Stimulated activated CD8-positive, alpha-beta memory T cell treated with anti-CD3 and anti-CD28 coated beads, Interleukin-2, amount 100 ng/mL, for 1 hour (primary cell): ENCODE data around the gene AKAP6.

Source experiments
- DNase-seq, 2 donors: peaks; one replicate each; pipeline ENCODE4 v3.0.0-alpha.2; 2020; ENCODE audit warnings: low read depth in 2 of 2

AKAP6 gene

GRCh38 chr14:32620724-32621123 is 291.6 kb downstream of the AKAP6 start:
- DNase-seq = no peak

- no peak for DNase-seq
These were observed 292.5 kb downstream of the AKAP6 start for GRCh38 chr14:32621585-32621984.

- no peak for DNase-seq
These were observed 293.6 kb downstream of the AKAP6 start for GRCh38 chr14:32622742-32623141.

- no peak for DNase-seq
These were observed 294.4 kb downstream of the AKAP6 start for GRCh38 chr14:32623300-32624093.

DNA sequence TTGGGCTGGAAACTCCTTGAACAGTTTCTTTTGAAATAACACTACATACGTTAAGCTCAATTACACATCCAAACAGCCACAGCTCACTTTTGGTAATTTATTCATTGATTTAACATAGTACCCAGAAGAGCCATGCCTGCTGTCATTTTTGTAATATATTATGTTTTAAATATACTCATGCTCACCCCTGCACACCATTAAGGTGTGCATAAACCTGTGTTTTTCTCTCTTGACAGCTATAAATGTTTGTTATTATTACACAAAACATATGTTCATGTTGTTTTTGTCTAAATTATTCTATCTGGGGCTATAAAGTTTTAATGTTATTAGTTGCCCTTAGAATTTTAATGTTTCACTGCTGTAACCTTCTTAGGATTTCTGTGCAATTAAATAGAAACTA is 296.1 kb downstream of the AKAP6 start:
- no peak for DNase-seq

DNA sequence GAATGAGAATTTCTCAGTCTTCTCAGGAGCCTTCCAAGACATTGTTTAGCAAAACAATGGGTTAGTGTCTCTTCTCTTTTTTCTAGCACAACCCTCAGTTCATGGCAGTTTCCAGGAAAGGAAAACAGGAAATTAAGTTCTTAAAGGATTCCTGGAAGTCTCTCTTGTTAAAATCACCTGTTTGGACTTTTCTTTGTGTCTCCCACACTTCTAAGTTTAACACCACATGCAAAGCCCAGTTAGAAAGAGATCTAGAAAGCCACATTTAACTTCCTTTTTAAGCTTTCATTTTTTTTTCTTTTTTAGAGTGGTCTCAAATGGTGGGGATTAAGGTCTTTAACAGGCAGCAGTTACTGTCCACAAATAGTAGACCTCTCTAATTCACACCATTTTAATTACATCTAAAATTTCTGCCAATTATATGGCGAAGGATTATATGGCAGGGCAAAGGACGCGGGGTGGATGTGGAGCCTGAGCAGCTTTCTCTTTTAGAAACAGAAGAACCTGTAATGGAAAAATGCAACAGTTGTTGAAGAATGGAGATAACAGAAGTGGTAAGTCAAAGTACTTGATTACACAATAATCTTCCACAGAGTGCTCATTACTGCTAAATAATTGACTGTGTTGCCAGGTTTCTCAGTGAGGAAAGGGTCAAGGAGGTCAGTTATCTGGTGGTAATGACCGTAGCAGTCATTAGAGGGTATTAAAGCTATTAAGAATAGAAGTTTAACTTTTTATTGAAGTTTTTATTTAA is 298.6 kb downstream of the AKAP6 start:
- DNase-seq = no peak

- no peak for DNase-seq
These were observed 300.1 kb downstream of the AKAP6 start for GRCh38 chr14:32629236-32629635.

GRCh38 chr14:32630701-32631100 is 301.6 kb downstream of the AKAP6 start:
- no peak for DNase-seq

DNA sequence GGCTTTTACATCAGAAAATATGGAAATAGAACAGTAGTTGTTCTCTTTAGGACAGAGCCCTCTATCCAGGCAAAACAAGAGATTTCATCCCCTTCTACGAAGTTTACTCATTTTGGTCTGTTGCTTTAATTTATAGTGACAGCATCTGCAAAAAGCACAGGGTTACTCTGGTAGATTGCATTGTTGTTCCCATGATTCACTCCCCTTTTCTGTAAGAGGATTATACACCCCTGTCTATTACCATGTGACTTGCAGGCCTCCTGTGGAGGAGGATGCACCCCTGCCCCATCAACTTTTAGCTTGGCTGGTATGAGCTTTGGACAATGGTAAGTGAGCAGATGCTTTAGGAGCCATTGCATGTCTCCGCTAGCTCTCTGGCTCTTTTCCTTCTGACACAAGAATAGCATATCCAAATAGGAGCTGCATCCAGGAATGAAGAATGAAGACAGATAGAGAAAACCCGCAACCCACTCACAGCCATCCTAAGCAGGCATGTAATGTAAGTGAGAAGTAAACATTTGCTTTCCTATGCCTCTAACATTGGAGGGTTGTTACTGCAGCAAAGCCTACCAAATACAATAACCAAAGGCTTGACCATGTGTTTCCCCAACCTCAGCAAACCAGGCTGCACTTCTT is 304.2 kb downstream of the AKAP6 start:
- no peak for DNase-seq

DNA sequence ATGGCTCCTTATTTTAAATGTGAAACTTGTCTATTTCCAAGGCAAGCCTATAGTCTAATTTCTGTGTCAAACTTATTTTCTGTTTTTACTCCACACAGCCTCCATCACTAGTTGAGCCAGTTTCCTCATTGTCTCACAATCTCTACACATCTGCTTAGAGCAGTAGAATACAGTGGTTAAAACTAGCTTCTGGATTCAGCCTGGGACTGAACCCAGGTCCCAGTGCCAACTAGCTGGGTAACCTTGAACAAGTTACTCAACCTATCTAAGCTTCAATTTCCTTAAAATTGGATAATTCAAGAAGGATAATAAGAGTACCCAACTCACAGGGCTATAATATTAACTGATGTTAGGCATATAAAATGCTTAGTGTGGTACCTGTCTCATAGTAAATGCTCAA is 304.8 kb downstream of the AKAP6 start:
- no peak for DNase-seq

DNA sequence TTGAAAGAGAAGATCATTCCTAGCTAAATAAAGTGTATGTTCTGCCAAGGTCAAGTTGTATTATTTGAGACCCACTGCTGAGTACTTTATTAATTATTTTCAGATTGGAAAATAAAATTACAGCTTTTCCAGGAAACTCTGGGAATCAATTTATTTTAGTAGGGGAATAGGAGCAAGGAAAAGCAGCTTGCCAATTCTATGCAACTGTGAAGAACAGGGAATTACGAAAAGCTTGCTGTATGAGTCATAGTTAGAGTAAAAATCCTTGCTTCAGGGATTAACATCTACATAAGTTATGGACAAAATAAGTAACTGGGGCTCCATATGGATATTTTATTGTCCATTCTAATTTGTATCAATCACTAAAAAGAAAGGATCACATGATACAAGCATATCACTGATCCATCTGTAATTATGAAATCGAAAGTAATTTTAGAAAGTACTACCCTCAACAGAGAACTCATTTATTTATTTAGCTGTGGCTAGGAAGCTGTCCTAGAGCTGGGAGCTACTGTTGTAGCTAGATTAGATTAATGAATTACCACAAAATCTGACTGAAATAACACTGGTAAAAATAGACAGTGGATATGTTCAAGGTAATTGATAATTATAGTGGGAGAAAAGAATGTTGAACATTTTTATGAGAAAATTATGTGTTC is 306.1 kb downstream of the AKAP6 start:
- DNase-seq = no peak

GRCh38 chr14:32637582-32637981 is 308.5 kb downstream of the AKAP6 start:
- DNase-seq = no peak

DNA sequence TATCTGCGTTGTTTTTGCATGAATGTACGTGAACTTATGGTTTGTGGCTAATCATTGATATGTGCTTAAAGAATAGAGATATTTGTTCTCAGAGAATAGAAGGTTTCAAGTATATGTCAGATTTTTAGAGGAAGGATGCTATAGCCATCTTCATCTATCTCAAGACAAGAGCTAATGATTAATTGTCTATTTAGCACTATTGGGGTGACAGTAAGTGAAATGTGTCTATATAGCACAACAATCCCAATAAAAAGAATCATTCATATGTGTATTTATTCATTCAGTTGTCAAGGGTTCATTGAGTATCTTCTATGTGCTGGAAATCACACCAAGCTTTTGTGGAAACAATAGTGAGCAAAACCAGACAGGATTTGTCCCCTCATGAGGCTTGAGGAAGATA is 310.1 kb downstream of the AKAP6 start:
- no peak for DNase-seq

DNA sequence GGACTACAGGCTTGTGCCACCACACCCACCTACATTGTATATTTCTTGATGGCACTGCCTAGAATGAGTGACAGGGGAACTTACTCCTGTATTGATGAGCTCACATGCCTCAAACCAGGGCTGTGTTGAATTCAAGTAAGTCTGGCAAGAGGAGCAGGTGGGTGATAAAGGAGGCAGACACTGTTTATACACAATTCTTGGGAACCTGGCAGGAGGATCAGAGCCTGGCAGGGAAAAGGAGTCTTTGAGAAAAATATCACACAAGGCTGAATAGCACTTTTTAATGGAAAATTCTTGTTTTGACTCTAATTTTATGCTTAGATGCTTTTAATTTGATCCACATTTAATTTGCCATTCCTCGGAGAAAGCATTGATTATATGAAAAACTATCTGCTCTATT is 316.5 kb downstream of the AKAP6 start:
- no peak for DNase-seq

DNA sequence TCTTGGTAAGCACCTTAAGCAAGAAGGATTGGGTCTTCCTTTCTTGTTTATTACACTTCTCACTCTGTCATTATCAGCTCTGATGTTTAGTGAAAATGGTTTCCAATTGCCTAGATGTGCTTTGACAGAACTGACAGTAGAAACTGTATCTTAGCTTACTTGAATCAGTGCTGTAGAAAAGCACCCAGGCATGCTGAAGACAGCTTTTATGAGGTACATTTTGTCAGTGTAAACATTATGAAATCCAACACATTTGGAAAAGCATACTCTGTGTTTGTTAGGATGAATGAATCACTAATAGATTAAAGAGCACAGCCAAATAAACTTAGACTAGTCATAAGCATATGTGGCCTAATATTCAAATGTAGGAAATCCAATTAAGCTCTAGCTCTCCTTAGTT is 319.3 kb downstream of the AKAP6 start:
- DNase-seq = no peak

DNA sequence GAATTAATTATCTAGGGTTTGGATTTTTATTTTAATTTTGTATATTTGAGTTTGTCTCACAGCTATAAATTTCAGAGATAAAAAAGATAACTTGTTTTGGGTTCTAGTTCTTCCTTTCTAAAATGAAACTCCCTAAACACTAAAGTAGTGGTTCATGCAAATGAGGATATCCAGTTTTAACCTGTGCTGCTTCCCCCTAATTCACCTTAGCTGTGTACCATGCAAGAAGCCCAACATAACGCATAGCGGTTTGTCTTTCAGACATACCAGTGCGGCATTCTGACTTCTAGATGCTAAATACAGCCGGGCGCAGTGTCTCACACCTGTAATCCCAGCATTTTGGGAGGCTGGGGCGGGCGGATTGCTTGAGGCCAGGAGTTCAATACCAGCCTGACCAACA is 320.9 kb downstream of the AKAP6 start:
- DNase-seq = no peak

GRCh38 chr14:32650665-32651064 is 321.6 kb downstream of the AKAP6 start:
- DNase-seq = no peak

DNA sequence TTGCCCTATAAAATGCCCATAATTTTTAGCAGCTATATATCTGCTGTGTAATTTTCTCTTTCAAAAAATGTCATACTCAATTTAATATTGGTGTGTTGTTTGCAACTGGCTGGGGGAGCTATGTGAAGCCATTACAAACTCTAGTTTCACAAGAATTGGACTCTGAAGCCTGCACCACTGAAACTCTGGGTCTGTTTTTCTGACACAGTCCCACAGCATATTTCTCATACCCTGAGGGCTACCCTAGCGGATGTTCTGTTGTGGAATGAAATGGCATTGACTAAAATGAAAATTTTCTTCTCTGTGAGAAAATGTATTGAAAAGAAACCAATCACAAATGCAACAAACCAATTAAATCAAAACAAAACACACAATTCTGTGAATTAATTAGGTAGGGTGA is 325.0 kb downstream of the AKAP6 start:
- DNase-seq = no peak

- DNase-seq = no peak
These were observed 327.5 kb downstream of the AKAP6 start for GRCh38 chr14:32656601-32657000.

- DNase-seq = no peak
These were observed 328.0 kb downstream of the AKAP6 start for GRCh38 chr14:32657081-32657480.

- DNase-seq = no peak
These were observed 332.1 kb downstream of the AKAP6 start for GRCh38 chr14:32661216-32661615.

DNA sequence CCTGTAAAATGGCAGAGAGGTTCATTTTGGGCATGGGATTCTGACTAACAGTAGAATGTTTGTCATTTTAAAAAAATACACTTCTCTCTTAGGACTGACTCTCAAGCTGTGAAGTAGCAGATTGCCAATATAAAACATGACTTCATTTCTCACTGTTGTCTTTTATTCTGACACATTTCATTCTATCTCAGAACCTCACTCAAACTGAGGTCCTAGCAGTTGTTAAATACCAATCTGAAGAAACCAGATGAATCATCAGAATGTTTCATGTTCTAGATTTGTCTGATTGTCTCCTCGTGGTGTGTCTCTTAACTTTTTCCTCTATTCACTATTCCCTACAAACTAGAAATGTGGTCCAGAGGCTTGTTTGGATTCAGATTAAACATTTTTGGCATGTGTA is 333.1 kb downstream of the AKAP6 start:
- no peak for DNase-seq
